ENCODE measurements around the gene EXOSC10. TPM values are rescaled to one million over a fixed set of nuclear protein-coding genes. Genes with fewer than 3 reads are reported as not detected.

Gene EXOSC10
- total and polyA plus RNA-seq, 2 donors (not counting 3 experiments of a cell fraction or from before 2014, with no cell fraction given): 74.9 to 103 TPM

GRCh38 chr1:11026052-11026451 is 73.6 kb downstream of the EXOSC10 start:
- FAIRE-seq: peak; percentile 40
- Histone ChIP-seq H3K9me3 (replicated peaks; ENCODE audit: control insufficient read depth, insufficient read depth, low read length) (no peaks in the 10 kb centered on the region), H3K4me3 (replicated peaks in 1 of 3; ENCODE audit: insufficient read depth in 1 of 3, low read depth in 1 of 3, low read length in 3 of 3) (no peak overlapping the region), H3K4me1 (ENCODE audit: control insufficient read depth, extremely low read depth, insufficient read depth, low read length) (no peaks in the 10 kb centered on the region), H3K79me2 (ENCODE audit: control insufficient read depth, insufficient read depth, low read length) (peaks cover 4% of the 10 kb centered on the region), H3K36me3 (ENCODE audit: control insufficient read depth in 2 of 2, extremely low read depth in 1 of 2, insufficient read depth in 2 of 2, low read length in 2 of 2) (peaks cover 28 to 34% of the 10 kb centered on the region in 2 experiments), H3K4me2 (ENCODE audit: insufficient read depth, low read length) (no peak overlapping the region), H3K27ac (ENCODE audit: insufficient read depth, low read depth, low read length) (no peak overlapping the region), H4K20me1 (replicated peaks; ENCODE audit: control insufficient read depth, extremely low read depth, insufficient read depth, low read length) (no peaks in the 10 kb centered on the region), H3K9ac (replicated peaks; ENCODE audit: extremely low read depth, insufficient read depth, low read length) (no peak overlapping the region), H3K9me1 (replicated peaks; ENCODE audit: control insufficient read depth, extremely low read depth, insufficient read depth, low read length) (no peaks in the 10 kb centered on the region), H2AFZ (ENCODE audit: low read depth, low read length) (no peak overlapping the region), H3K27me3 (ENCODE audit: control insufficient read depth in 2 of 2, insufficient read depth in 2 of 2, low read length in 2 of 2) (no peaks in the 10 kb centered on the region)
- TF ChIP-seq CTCF (IDR thresholded peaks at IDR 0.05; ENCODE audit: extremely low read depth in 1 of 2, insufficient read depth in 1 of 2, low read depth in 1 of 2, low read length in 2 of 2) (no peak), POLR2A (IDR thresholded peaks at IDR 0.05; ENCODE audit: low read depth, low read length) (peak; percentile 6)
- intact Hi-C loops (cut with micrococcal nuclease) (no loop called here), dilution Hi-C loops (cut with MboI; ENCODE audit: extremely low pct_ligation_motif_present, low sequenced_read_pairs) (no loop called here)
- ChIA-PET CTCF (no interaction called here), POLR2A (no interaction called here)
- DNase-seq (ENCODE audit: low read depth, low spot score): no peak
- no TSS peak for BruUV-seq (replicated peaks)

- Histone ChIP-seq H3K9me3 (replicated peaks; ENCODE audit: control insufficient read depth, insufficient read depth, low read length) (no peaks in the 10 kb centered on the region), H3K9me1 (replicated peaks; ENCODE audit: control insufficient read depth, extremely low read depth, insufficient read depth, low read length) (no peaks in the 10 kb centered on the region), H3K27me3 (ENCODE audit: control insufficient read depth in 2 of 2, insufficient read depth in 2 of 2, low read length in 2 of 2) (no peaks in the 10 kb centered on the region), H2AFZ (ENCODE audit: low read depth, low read length) (no peak overlapping the region), H3K27ac (ENCODE audit: insufficient read depth, low read depth, low read length) (no peak overlapping the region), H3K36me3 (ENCODE audit: control insufficient read depth in 2 of 2, extremely low read depth in 1 of 2, insufficient read depth in 2 of 2, low read length in 2 of 2) (peaks cover 31 to 36% of the 10 kb centered on the region in 2 experiments), H4K20me1 (replicated peaks; ENCODE audit: control insufficient read depth, extremely low read depth, insufficient read depth, low read length) (no peaks in the 10 kb centered on the region), H3K4me3 (replicated peaks in 1 of 3; ENCODE audit: insufficient read depth in 1 of 3, low read depth in 1 of 3, low read length in 3 of 3) (no peak overlapping the region), H3K9ac (replicated peaks; ENCODE audit: extremely low read depth, insufficient read depth, low read length) (no peak overlapping the region), H3K79me2 (ENCODE audit: control insufficient read depth, insufficient read depth, low read length) (peaks cover 4% of the 10 kb centered on the region), H3K4me1 (ENCODE audit: control insufficient read depth, extremely low read depth, insufficient read depth, low read length) (no peaks in the 10 kb centered on the region), H3K4me2 (ENCODE audit: insufficient read depth, low read length) (no peak overlapping the region)
- dilution Hi-C loops (cut with MboI; ENCODE audit: extremely low pct_ligation_motif_present, low sequenced_read_pairs): no loop called here
- no peak for TF ChIP-seq FOS (IDR thresholded peaks at IDR 0.05; ENCODE audit: borderline replicate concordance, insufficient read depth, low read length)
- TF ChIP-seq POLR2A (IDR thresholded peaks at IDR 0.05; ENCODE audit: low read depth, low read length): peak; percentile 28
- TF ChIP-seq MYC (IDR thresholded peaks at IDR 0.05; ENCODE audit: low read depth, low read length): no peak
- BruUV-seq (replicated peaks): no TSS peak
- FAIRE-seq (no peak), DNase-seq (ENCODE audit: low read depth, low spot score) (no peak)
- POLR2A ChIA-PET: no interaction called here
- intact Hi-C loops (cut with micrococcal nuclease): no loop called here
- CTCF ChIA-PET: interaction anchor here (1.6 kb wide), 1 partner anchor 12 kb away, joined by 3 read pairs; no protein-coding TSS in a partner anchor
These were observed 74.1 kb downstream of the EXOSC10 start for GRCh38 chr1:11025618-11026017.
